ENCODE measurements around the gene CEACAM19. TPM values are rescaled to one million over a fixed set of nuclear protein-coding genes. Genes with fewer than 3 reads are reported as not detected.

CEACAM19 gene
- total RNA-seq, 1 donor from 2014 or later, result not detected

- ATAC-seq (ENCODE audit: low read depth), result no peak
- DNase-seq, result no peak
- H3K36me3 Mint-ChIP-seq (ENCODE audit: low read depth), result no peaks in the 10 kb centered on the region
- H3K9me3 Mint-ChIP-seq, result no peaks in the 10 kb centered on the region
- ChIA-PET POLR2A (no interaction called here), CTCF (no interaction called here)
- TF ChIP-seq CTCF (IDR thresholded peaks at IDR 0.05), result no peak
- H3K27ac Mint-ChIP-seq, result no peak overlapping the region
- H3K27me3 Mint-ChIP-seq, result peaks cover 2% of the 10 kb centered on the region
- H3K4me3 Mint-ChIP-seq, result no peak overlapping the region
- intact Hi-C loops (cut with micrococcal nuclease), result no loop called here
- peaks cover 6% of the 10 kb centered on the region for H3K4me1 Mint-ChIP-seq
These were observed 11.2 kb upstream of the CEACAM19 start for GRCh38 chr19:44660081-44660480.

- no peaks in the 10 kb centered on the region for H3K36me3 Mint-ChIP-seq (ENCODE audit: low read depth)
- no peak for TF ChIP-seq CTCF (IDR thresholded peaks at IDR 0.05)
- no peak for DNase-seq
- H3K4me1 Mint-ChIP-seq, result peaks cover 6% of the 10 kb centered on the region
- H3K9me3 Mint-ChIP-seq, result no peaks in the 10 kb centered on the region
- no peak overlapping the region for H3K27ac Mint-ChIP-seq
- H3K27me3 Mint-ChIP-seq, result peaks cover 2% of the 10 kb centered on the region
- H3K4me3 Mint-ChIP-seq, result no peak overlapping the region
- CTCF ChIA-PET, result no interaction called here
- no peak for ATAC-seq (ENCODE audit: low read depth)
- intact Hi-C loops (cut with micrococcal nuclease), result no loop called here
- POLR2A ChIA-PET, result no interaction called here
These were observed 10.1 kb upstream of the CEACAM19 start for GRCh38 chr19:44661205-44661604.

GRCh38 chr19:44661904-44662303, 9.4 kb upstream of the CEACAM19 start:
- intact Hi-C loops (cut with micrococcal nuclease), result no loop called here
- H3K9me3 Mint-ChIP-seq, result no peaks in the 10 kb centered on the region
- ATAC-seq (ENCODE audit: low read depth), result no peak
- ChIA-PET CTCF (no interaction called here), POLR2A (no interaction called here)
- H3K27me3 Mint-ChIP-seq, result peaks cover 2% of the 10 kb centered on the region
- DNase-seq, result no peak
- no peak overlapping the region for H3K27ac Mint-ChIP-seq
- peaks cover 5% of the 10 kb centered on the region for H3K4me1 Mint-ChIP-seq
- H3K36me3 Mint-ChIP-seq (ENCODE audit: low read depth), result no peaks in the 10 kb centered on the region
- no peak for TF ChIP-seq CTCF (IDR thresholded peaks at IDR 0.05)
- H3K4me3 Mint-ChIP-seq, result no peak overlapping the region

GRCh38 chr19:44662691-44663385, 8.4 kb upstream of the CEACAM19 start:
- intact Hi-C loops (cut with micrococcal nuclease), result no loop called here
- peaks cover 2% of the 10 kb centered on the region for H3K27me3 Mint-ChIP-seq
- H3K36me3 Mint-ChIP-seq (ENCODE audit: low read depth), result no peaks in the 10 kb centered on the region
- POLR2A ChIA-PET, result no interaction called here
- H3K4me1 Mint-ChIP-seq, result no peaks in the 10 kb centered on the region
- H3K9me3 Mint-ChIP-seq, result no peaks in the 10 kb centered on the region
- no peak overlapping the region for H3K4me3 Mint-ChIP-seq
- no peak for ATAC-seq (ENCODE audit: low read depth)
- no peak for TF ChIP-seq CTCF (IDR thresholded peaks at IDR 0.05)
- CTCF ChIA-PET, result interaction anchor here (1.3 kb wide), 1 partner anchor 8 kb away, joined by 5 read pairs; no protein-coding TSS in a partner anchor
- H3K27ac Mint-ChIP-seq, result no peak overlapping the region
- no peak for DNase-seq

GRCh38 chr19:44663996-44664395, 7.3 kb upstream of the CEACAM19 start:
- no peaks in the 10 kb centered on the region for H3K9me3 Mint-ChIP-seq
- no peak for DNase-seq
- no peak overlapping the region for H3K27ac Mint-ChIP-seq
- H3K36me3 Mint-ChIP-seq (ENCODE audit: low read depth), result no peaks in the 10 kb centered on the region
- H3K4me1 Mint-ChIP-seq, result no peaks in the 10 kb centered on the region
- ATAC-seq (ENCODE audit: low read depth), result no peak
- intact Hi-C loops (cut with micrococcal nuclease), result no loop called here
- POLR2A ChIA-PET, result no interaction called here
- CTCF ChIA-PET, result no interaction called here
- no peak overlapping the region for H3K4me3 Mint-ChIP-seq
- peaks cover 2% of the 10 kb centered on the region for H3K27me3 Mint-ChIP-seq
- no peak for TF ChIP-seq CTCF (IDR thresholded peaks at IDR 0.05)
